HG02970 (cell line): ENCODE results near the gene PCDHGA6.
"Not testable (repeated sequence)": the region's sequence is repeated elsewhere in the genome, so short reads cannot be mapped to it uniquely, and the experiment has no call there.

Source experiments
- ATAC-seq: cut with Tn5 transposase; IDR thresholded peaks from one replicate; pipeline ENCODE4 v1.9.1; 2021; ENCODE audit warnings: mild to moderate bottlenecking, moderate library complexity, moderate number of reproducible peaks; ENCODE audit not compliant: unreplicated experiment, low FRiP score

Gene PCDHGA6

GRCh38 chr5:141373673-141374317 lies at the start of gene PCDHGA6:
Gene PCDHGA6 (plus strand): TSS chr5:141373891. CDS start chr5:141374084, 193 bp downstream.
- ATAC-seq: no peak

GRCh38 chr5:141326088-141326854 lies 47.4 kb upstream of the PCDHGA6 start:
- ATAC-seq: no peak

GRCh38 chr5:141328231-141328630 lies 45.5 kb upstream of the PCDHGA6 start:
- ATAC-seq: no peak

- no peak for ATAC-seq
Observed at GRCh38 chr5:141330299-141331080, 43.2 kb upstream of the PCDHGA6 start, which contains the start of gene PCDHGA1. Gene PCDHGA1 (plus strand): TSS chr5:141330514.

- ATAC-seq: not testable (repeated sequence)
Observed at GRCh38 chr5:141332571-141332970, 41.1 kb upstream of the PCDHGA6 start.

GRCh38 chr5:141338538-141339306 lies 35.0 kb upstream of the PCDHGA6 start, which contains the start of gene PCDHGA2:
Gene PCDHGA2 (plus strand): TSS chr5:141338760.
- ATAC-seq: no peak

GRCh38 chr5:141340781-141341354 lies 32.8 kb upstream of the PCDHGA6 start:
- ATAC-seq: not testable (repeated sequence)

- no peak for ATAC-seq
Observed at GRCh38 chr5:141342773-141343172, 30.9 kb upstream of the PCDHGA6 start.

- ATAC-seq: no peak
Observed at GRCh38 chr5:141343242-141343952, 30.3 kb upstream of the PCDHGA6 start, which contains the start of gene PCDHGA3. Gene PCDHGA3 (plus strand): TSS chr5:141343829. CDS start chr5:141344034, 205 bp downstream.

GRCh38 chr5:141343953-141344463 lies 29.7 kb upstream of the PCDHGA6 start:
- ATAC-seq: no peak

- no peak for ATAC-seq
Observed at GRCh38 chr5:141345327-141345726, 28.4 kb upstream of the PCDHGA6 start.

- ATAC-seq: not testable (repeated sequence)
Observed at GRCh38 chr5:141346017-141346416, 27.7 kb upstream of the PCDHGA6 start.

GRCh38 chr5:141349917-141350619 lies 23.6 kb upstream of the PCDHGA6 start, which contains the start of gene PCDHGB1:
Gene PCDHGB1 (plus strand): TSS chr5:141350099. CDS start chr5:141350261, 162 bp downstream.
- ATAC-seq: no peak

- no peak for ATAC-seq
Observed at GRCh38 chr5:141351591-141351990, 22.1 kb upstream of the PCDHGA6 start.

GRCh38 chr5:141354900-141355469 lies 18.7 kb upstream of the PCDHGA6 start, which contains the start of gene PCDHGA4:
Gene PCDHGA4 (plus strand): TSS chr5:141355021. CDS start chr5:141355108, 87 bp downstream.
- no peak for ATAC-seq

GRCh38 chr5:141355641-141356040 lies 18.1 kb upstream of the PCDHGA6 start:
- ATAC-seq: no peak

GRCh38 chr5:141356133-141356532 lies 17.6 kb upstream of the PCDHGA6 start:
- no peak for ATAC-seq

GRCh38 chr5:141356950-141357349 lies 16.7 kb upstream of the PCDHGA6 start:
- ATAC-seq: no peak
